ENCODE measurements around the gene ICAM1. TPM values are rescaled to one million over a fixed set of nuclear protein-coding genes. Genes with fewer than 3 reads are reported as not detected.

Gene ICAM1
- total RNA-seq, 1 donor from 2014 or later, result 74.8 TPM

- TF ChIP-seq CTCF (IDR thresholded peaks at IDR 0.05), result no peak
- peak overlapping the region; percentile 26 to 38 for H3K4me3 ChIP-seq
- peaks cover 15% of the 10 kb centered on the region for H3K27me3 ChIP-seq
- H3K4me1 ChIP-seq, result peaks cover 0 to 21% of the 10 kb centered on the region in 2 donors
- no peaks in the 10 kb centered on the region for H3K36me3 ChIP-seq
- H3K27ac ChIP-seq, result no peak overlapping the region
- DNase-seq (ENCODE audit: low spot score in 2 of 2), result no peak
- H3K9me3 ChIP-seq, result no peaks in the 10 kb centered on the region
- intact Hi-C loops (cut with DNase I), result no loop called here
These were observed 24.5 kb downstream of the ICAM1 start for GRCh38 chr19:10295305-10295846.

GRCh38 chr19:10295847-10296591 is 25.1 kb downstream of the ICAM1 start:
- no peak for TF ChIP-seq CTCF (IDR thresholded peaks at IDR 0.05)
- peaks cover 0 to 15% of the 10 kb centered on the region in 2 donors for H3K4me1 ChIP-seq
- no peak for DNase-seq (ENCODE audit: low spot score in 2 of 2)
- H3K4me3 ChIP-seq, result peak overlapping the region in 1 of 2 donors; percentile 38
- intact Hi-C loops (cut with DNase I), result no loop called here
- H3K36me3 ChIP-seq, result no peaks in the 10 kb centered on the region
- H3K9me3 ChIP-seq, result no peaks in the 10 kb centered on the region
- H3K27me3 ChIP-seq, result peaks cover 15% of the 10 kb centered on the region
- no peak overlapping the region for H3K27ac ChIP-seq

- Histone ChIP-seq H3K27ac (no peak overlapping the region), H3K4me3 (no peak overlapping the region), H3K4me1 (no peaks in the 10 kb centered on the region), H3K36me3 (no peaks in the 10 kb centered on the region), H3K9me3 (no peaks in the 10 kb centered on the region), H3K27me3 (peaks cover 6% of the 10 kb centered on the region)
- DNase-seq (ENCODE audit: low spot score in 2 of 2), result no peak
- TF ChIP-seq CTCF (IDR thresholded peaks at IDR 0.05), result no peak
- intact Hi-C loops (cut with DNase I), result no loop called here
These were observed 28.9 kb downstream of the ICAM1 start for GRCh38 chr19:10299545-10300458.

- Histone ChIP-seq H3K4me3 (no peak overlapping the region), H3K36me3 (peaks cover 0 to 6% of the 10 kb centered on the region in 2 donors), H3K27me3 (no peaks in the 10 kb centered on the region), H3K9me3 (no peaks in the 10 kb centered on the region), H3K27ac (no peak overlapping the region), H3K4me1 (no peaks in the 10 kb centered on the region)
- intact Hi-C loops (cut with DNase I), result no loop called here
- no peak for DNase-seq (ENCODE audit: low spot score in 2 of 2)
- no peak for TF ChIP-seq CTCF (IDR thresholded peaks at IDR 0.05)
These were observed 34.4 kb downstream of the ICAM1 start for GRCh38 chr19:10305139-10305806.

GRCh38 chr19:10306327-10306726 is 35.4 kb downstream of the ICAM1 start:
- no peak for TF ChIP-seq CTCF (IDR thresholded peaks at IDR 0.05)
- H3K4me3 ChIP-seq, result no peak overlapping the region
- no peak for DNase-seq (ENCODE audit: low spot score in 2 of 2)
- no peaks in the 10 kb centered on the region for H3K9me3 ChIP-seq
- H3K36me3 ChIP-seq, result peaks cover 0 to 8% of the 10 kb centered on the region in 2 donors
- H3K27me3 ChIP-seq, result no peaks in the 10 kb centered on the region
- no peaks in the 10 kb centered on the region for H3K4me1 ChIP-seq
- intact Hi-C loops (cut with DNase I), result no loop called here
- H3K27ac ChIP-seq, result no peak overlapping the region

All from ascending aorta (tissue), 2 donors.